Tibial artery (tissue), 4 donors: Measurements from ENCODE around the gene NPC2.

Source experiments
- DNase-seq, 2 donors: peaks; one replicate each; pipeline ENCODE4 v3.0.0-alpha.2; 2019
- H3K27ac ChIP-seq, 2 donors: fragments of 200-600 bp; sonication (generic) in 1 of 2; 1 replicate in 1 of 2; 2 replicates in 1 of 2; pipeline ENCODE4 v1.5.1; 2018 to 2019; ENCODE audit warnings: mild to moderate bottlenecking in 1 of 2
- H3K27me3 ChIP-seq, 2 donors: fragments of 200-600 bp; sonication (generic) in 1 of 2; one replicate each; pipeline versions ENCODE4 v1.5.1 to v1.6.0; 2016 to 2019
- H3K36me3 ChIP-seq, 3 donors: fragments of 200-600 bp; sonication (generic) in 2 of 3; one replicate each; pipeline ENCODE4 v1.5.1; 2016 to 2019; ENCODE audit warnings: mild to moderate bottlenecking in 2 of 3
- H3K4me1 ChIP-seq, 4 donors: fragments of 200-600 bp; sonication (generic) in 2 of 4; 1 replicate in 3 of 4; 2 replicates in 1 of 4; pipeline ENCODE4 v1.5.1; 2016 to 2019
- H3K4me3 ChIP-seq, 2 donors: fragments of 200-600 bp; sonication (generic) in 1 of 2; 1 replicate in 1 of 2; 2 replicates in 1 of 2; pipeline ENCODE4 v1.5.1; 2018 to 2019; ENCODE audit warnings: mild to moderate bottlenecking in 2 of 2
- H3K9me3 ChIP-seq, 3 donors: fragments of 200-600 bp; sonication (generic) in 1 of 3; one replicate each; pipeline ENCODE4 v1.5.1; 2016 to 2019
- CTCF ChIP-seq, 2 experiments: fragments of 200-600 bp in 1 of 2; fragments of 450-650 bp in 1 of 2; IDR thresholded peaks; one replicate each; pipeline ENCODE4 v1.5.1; 2017 to 2019; ENCODE audit warnings: antibody characterized with exemption in 2 of 2, mild to moderate bottlenecking in 1 of 2, moderate library complexity in 1 of 2
- intact Hi-C: fragments of 100-400 bp; cut with DNase I; formaldehyde crosslinking; loops from one replicate; pipeline ENCODE4 v1.15.0; 2023; ENCODE audit warnings: low total_unique reads

Gene NPC2

GRCh38 chr14:74491956-74492775 is 939 bp downstream of the NPC2 start:
- Histone ChIP-seq H3K36me3 (peaks cover 0 to 7% (median 0%) of the 10 kb centered on the region in 3 donors), H3K27ac (peak overlapping the region; percentile 92 to 96), H3K4me1 (peaks cover 0 to 50% (median 16%) of the 10 kb centered on the region in 4 donors), H3K4me3 (peak overlapping the region; percentile 83 to 84), H3K27me3 (no peaks in the 10 kb centered on the region), H3K9me3 (no peaks in the 10 kb centered on the region)
- peak in 1 of 2 donors; percentile 23 for DNase-seq
- intact Hi-C loops = no loop called here
- TF ChIP-seq CTCF (IDR thresholded peaks at IDR 0.05) = no peak

- Histone ChIP-seq H3K27me3 (no peaks in the 10 kb centered on the region), H3K4me1 (peaks cover 0 to 57% (median 16%) of the 10 kb centered on the region in 4 donors), H3K27ac (no peak overlapping the region), H3K9me3 (no peaks in the 10 kb centered on the region), H3K4me3 (no peak overlapping the region), H3K36me3 (peaks cover 6 to 15% (median 8%) of the 10 kb centered on the region in 3 donors)
- intact Hi-C loops = no loop called here
- TF ChIP-seq CTCF (IDR thresholded peaks at IDR 0.05) = no peak
- no peak for DNase-seq
These were observed 2.6 kb downstream of the NPC2 start for GRCh38 chr14:74490486-74490885.

GRCh38 chr14:74488786-74489397 is 4.2 kb downstream of the NPC2 start:
- Histone ChIP-seq H3K4me1 (peaks cover 0 to 45% (median 6%) of the 10 kb centered on the region in 4 donors), H3K9me3 (no peaks in the 10 kb centered on the region), H3K27me3 (no peaks in the 10 kb centered on the region), H3K27ac (peak overlapping the region in 1 of 2 donors; percentile 10), H3K36me3 (peaks cover 17 to 30% (median 19%) of the 10 kb centered on the region in 3 donors), H3K4me3 (no peak overlapping the region)
- no peak for TF ChIP-seq CTCF (IDR thresholded peaks at IDR 0.05)
- DNase-seq = no peak
- intact Hi-C loops = no loop called here

GRCh38 chr14:74486164-74486563 is 6.9 kb downstream of the NPC2 start:
- peaks cover 0 to 31% (median 2%) of the 10 kb centered on the region in 4 donors for H3K4me1 ChIP-seq
- peaks cover 21 to 55% (median 42%) of the 10 kb centered on the region in 3 donors for H3K36me3 ChIP-seq
- no peak overlapping the region for H3K4me3 ChIP-seq
- intact Hi-C loops = no loop called here
- no peaks in the 10 kb centered on the region for H3K9me3 ChIP-seq
- H3K27me3 ChIP-seq = no peaks in the 10 kb centered on the region
- DNase-seq = no peak
- no peak for TF ChIP-seq CTCF (IDR thresholded peaks at IDR 0.05)
- H3K27ac ChIP-seq = no peak overlapping the region

GRCh38 chr14:74483321-74483720 is 9.8 kb downstream of the NPC2 start:
- H3K36me3 ChIP-seq = peaks cover 35 to 84% (median 70%) of the 10 kb centered on the region in 3 donors
- no peak for TF ChIP-seq CTCF (IDR thresholded peaks at IDR 0.05)

More at GRCh38 chr14:74483321-74483720, 9.8 kb downstream of the NPC2 start:
- Histone ChIP-seq H3K27me3 (no peaks in the 10 kb centered on the region), H3K4me1 (peaks cover 0 to 14% (median 0%) of the 10 kb centered on the region in 4 donors), H3K27ac (no peak overlapping the region), H3K4me3 (no peak overlapping the region), H3K9me3 (no peaks in the 10 kb centered on the region)
- DNase-seq = no peak
- intact Hi-C loops = loop anchor here (5.0 kb wide), 1 partner anchor 121 kb away; no protein-coding TSS in a partner anchor
